LNCaP clone FGC (cell line): ENCODE data around the gene FRMD4A.

ENCODE experiments used
- DNase-seq: peaks from one replicate; pipeline ENCODE4 v3.0.0-alpha.2; 2011; ENCODE audit warnings: low read depth
- H3K4me3 ChIP-seq: 2 replicates; pipeline ENCODE4 v1.5.1; 2011; ENCODE audit warnings: mild to moderate bottlenecking, low read depth, low read length, control low read depth
- CTCF ChIP-seq: IDR thresholded peaks from 2 replicates; pipeline ENCODE4 v1.5.1; 2012; ENCODE audit warnings: mild to moderate bottlenecking; ENCODE audit not compliant: control insufficient read depth, insufficient read depth; ENCODE audit errors: extremely low read depth

The FRMD4A gene

DNA sequence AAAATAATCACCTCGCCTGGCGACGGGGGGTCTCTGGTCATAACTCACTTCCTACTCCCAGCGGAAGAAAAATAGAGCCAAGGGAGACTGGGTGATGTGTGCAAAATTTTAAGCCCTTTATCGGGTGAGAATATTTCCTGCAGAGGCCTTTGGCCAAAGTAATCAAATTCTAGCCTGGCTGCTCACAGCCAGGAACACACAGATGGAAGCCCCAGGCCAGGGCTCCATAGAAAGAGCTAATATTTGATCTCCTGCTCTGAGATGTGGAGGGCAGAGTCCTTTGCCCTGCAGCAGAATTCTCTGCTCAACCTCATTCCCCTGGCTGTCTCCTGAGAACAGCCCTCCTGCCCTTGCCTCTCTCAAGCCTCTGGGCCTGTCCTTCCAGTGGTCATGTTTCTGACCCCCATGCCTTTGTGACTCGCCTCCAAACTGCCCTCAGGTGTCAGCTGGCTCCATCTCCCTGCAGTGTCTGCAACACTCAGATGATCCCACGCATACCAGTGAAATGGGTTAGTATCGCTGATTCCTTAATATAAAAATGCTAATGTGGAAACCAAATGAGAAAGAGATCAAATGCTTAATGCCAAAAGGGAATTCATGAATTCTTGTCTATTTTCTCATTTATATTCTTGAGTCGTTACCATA lies 34.5 kb downstream of the FRMD4A start:
- TF ChIP-seq CTCF, result no peak
- DNase-seq, result peak; percentile 40
- H3K4me3 ChIP-seq, result no peak overlapping the region

DNA sequence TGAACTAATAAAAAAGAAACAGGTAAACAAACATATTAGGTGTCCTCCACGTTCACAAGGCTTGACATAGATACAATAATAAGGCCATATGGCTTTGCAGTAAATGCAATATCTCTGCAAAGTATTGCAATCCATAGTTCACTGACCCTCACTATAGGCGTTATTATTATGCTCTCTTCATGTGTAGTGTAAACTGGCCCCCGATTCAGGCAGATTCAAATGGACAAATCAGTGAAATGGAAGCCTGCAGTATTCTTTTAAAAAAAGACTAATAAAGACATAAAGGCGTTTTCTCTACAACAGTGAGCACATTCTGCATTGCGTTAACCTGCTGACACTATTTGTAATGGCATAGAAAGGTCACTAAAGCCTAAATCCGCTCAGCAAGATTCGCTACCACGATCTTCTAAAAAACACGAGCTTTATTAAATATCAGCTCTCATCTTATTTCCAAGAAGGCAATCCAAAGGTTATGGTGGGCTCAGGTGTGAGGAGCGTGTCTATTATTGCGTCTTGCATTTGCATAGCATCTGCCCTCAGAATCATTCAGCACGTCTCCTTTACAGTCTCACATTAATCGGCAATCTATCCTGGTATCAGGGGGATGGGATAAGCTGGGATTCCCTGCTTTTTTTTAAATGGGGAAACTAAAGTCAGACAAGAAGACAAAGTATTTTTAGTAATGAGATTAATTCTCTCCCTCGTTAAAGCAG lies 36.2 kb downstream of the FRMD4A start:
- no peak for DNase-seq
- TF ChIP-seq CTCF, result no peak
- no peak overlapping the region for H3K4me3 ChIP-seq

- DNase-seq, result no peak
- no peak overlapping the region for H3K4me3 ChIP-seq
- no peak for TF ChIP-seq CTCF
Observed at GRCh38 chr10:14293526-14293925, 37.2 kb downstream of the FRMD4A start.

DNA sequence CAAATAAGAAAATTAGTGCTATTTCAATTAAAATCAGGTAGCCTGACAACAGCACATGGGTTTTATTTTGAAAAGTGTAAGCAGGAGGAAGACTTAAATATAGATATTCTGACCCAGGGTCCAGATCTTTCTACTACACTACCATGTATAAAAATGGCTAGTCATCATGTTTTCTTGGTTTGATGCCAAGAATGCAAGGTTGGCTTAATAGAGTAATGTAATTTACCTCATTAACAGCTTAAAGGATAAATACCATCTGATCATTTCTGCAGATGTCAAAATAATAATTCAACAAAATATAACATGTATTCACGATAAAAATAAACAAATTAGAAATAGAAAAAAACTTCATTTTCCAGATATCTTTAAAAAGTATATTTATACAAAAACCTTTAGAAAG lies 39.4 kb downstream of the FRMD4A start:
- no peak for TF ChIP-seq CTCF
- no peak overlapping the region for H3K4me3 ChIP-seq
- DNase-seq, result no peak

- DNase-seq, result no peak
- no peak overlapping the region for H3K4me3 ChIP-seq
- TF ChIP-seq CTCF, result no peak
Observed at GRCh38 chr10:14285941-14286560, 44.7 kb downstream of the FRMD4A start.

DNA sequence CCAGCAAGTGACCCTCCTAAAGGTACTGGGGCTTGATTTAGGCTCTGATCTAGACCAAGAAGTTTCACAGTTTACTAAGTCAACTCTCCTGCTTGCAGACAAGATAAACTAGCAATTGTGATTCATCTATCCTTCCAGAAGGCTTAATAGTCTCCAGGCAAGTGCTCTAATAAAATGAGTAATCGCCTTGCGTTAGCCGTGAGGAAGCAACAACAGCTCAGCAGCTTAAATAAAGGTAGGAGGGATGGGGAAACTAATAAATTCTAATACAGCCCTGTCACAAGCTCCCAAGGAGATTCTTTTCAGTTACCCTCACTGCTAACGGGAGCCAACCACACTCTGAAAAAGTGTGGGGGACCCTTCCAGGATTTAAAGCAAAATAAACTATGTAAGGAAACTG lies 48.4 kb downstream of the FRMD4A start:
- DNase-seq, result no peak
- no peak for TF ChIP-seq CTCF

More for the DNA sequence above, 48.4 kb downstream of the FRMD4A start:
- H3K4me3 ChIP-seq, result no peak overlapping the region
